ENCODE data around the gene POP5.
"Not testable (repeated sequence)": the region's sequence is repeated elsewhere in the genome, so short reads cannot be mapped to it uniquely, and the experiment has no call there.

POP5 gene, protein sequence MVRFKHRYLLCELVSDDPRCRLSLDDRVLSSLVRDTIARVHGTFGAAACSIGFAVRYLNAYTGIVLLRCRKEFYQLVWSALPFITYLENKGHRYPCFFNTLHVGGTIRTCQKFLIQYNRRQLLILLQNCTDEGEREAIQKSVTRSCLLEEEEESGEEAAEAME

DNA sequence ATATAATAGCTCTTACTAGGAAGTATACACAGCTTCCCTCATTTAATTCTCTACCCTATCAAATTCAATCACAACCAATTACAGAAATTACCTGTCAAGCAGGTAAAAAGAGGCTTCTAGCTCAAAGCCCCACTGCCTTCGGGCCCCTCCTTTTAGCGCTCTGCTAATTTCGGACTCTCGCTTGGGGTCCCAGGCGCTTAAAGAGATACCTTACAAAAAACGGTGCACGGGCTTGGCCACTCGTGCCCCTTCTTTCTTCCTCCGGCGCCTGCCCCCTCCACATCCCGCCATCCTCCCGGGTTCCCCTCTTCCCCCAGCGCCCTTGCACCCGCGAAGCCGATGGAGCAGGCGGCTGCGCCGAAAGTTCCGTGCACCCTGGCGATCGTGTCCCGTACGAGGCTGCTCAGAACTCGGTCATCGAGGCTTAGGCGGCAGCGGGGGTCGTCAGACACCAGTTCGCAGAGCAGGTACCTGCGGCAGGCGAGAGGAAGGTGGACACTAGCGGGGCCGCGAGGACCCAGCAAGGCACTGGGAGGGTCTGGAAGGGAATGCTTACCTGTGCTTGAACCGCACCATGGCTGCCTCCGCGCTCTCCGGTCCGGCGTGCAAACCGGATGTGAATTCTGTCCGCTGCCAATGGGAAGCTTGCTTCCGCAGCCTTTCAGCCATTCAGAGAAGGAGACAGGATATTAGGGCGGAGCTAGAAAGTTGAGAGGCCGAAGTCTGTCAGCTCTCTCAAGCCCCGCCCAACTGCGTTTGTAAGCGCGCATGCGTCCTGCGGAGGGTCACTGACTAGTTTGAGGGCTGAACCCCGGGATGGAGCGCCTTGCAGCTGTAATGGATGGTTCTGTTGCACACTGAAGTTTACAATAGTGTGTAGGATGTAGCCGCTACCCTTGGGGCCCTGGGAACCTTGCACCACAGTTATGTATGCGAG, at the start of gene POP5:
Gene POP5, minus strand, starts transcription at position 616 of the 937 bp plus-strand sequence. Its CDS starts 40 bp downstream, at position 576.
- peak; percentile 96 for DNase-seq

DNA sequence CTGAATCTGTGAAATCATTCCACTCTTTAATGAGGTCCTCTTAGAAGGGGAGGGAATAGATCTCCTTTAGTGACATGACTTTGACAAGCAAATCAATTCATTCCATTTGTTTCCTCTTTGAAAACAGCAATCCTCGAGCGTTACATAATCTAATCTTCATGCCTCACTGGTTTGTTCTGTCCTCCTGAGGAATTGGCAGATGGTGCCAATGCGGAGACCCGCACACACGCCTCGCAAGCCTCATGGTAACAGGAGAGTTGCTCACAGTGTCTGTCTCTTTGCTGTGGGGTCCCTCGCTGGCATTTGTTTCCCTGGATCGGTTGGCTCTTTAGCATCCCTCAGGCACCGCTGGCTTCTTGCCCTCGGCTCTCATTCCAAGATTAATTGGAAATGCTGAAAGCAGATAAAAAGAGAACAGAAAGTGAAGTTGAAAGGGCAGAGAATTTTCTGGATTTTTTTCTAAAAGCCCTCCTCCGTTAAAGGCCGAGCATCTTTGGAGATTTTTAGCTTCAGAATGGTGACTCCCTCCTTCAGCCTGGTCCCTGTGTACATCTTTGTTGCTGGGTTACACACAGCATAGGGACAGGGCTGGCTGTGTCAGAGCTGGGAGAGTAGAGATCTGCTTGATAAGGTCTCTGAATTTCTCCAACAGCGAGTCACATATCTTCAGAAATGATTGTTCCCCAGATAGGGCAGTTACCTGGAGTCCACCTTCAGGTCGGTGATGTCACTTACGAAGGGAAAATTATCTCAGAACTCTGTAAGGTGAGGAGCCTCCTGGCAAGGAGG, 49.1 kb upstream of the POP5 start:
- no peak for DNase-seq

DNA sequence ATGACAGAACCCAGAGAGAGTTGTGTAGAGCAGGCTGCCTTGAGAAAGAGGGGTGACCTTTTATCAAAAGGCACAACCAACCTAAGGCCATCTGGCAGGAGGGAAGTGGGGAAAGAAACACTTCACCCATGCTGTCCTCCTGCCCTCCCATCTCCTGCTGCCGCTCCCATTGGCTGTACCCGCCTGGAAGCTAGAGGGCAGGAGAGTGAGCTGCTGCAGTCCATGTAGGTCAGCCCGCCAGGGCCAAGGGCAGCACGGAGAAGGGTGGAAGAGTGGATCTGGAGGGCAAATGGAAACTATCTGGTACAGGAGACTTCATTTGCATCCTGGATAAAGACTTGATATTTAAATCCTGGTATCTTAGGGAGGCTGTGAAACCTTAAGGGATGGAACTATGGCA, 47.7 kb upstream of the POP5 start:
- DNase-seq = no peak

DNA sequence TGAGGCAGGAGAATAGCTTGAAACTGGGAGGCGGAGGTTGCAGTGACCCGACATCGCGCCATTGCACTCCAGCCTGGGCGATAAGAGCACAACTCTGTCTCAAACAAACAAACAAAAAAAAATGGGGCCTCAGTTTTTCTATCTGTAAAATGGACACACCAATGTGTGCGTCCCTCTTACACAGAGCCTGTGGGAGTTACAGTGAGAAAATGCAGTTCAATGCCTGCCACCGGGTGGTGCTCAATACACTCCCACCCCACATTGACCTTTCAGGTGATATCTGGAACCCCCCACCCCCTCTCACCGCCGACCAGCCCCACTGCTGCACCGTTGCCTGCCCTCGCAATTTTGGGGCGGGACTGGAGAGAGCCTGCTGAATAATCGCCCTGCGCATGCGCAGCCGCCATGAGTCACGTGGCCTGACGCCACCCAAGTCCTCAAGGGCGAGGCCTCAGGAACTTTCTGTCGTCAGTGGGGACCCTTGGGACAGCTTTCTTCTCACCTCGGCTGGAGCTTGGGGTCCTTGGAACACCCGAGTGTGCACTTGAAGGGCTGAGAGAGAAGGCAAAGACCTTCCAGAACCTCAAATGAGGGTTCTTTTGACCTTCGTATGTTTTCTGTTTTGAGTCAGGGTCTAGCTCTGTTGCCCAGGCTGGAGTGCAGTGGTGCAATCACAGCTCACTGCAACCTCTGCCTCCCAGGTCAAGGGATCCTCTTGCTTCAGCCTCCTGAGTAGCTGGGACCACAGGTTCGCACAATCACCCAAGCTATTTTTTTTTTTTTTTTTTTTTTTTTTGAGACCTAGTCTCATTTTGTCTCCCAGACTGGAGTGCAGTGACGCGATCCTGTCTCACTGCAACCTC, 44.6 kb upstream of the POP5 start:
- DNase-seq = peak; percentile 27

DNA sequence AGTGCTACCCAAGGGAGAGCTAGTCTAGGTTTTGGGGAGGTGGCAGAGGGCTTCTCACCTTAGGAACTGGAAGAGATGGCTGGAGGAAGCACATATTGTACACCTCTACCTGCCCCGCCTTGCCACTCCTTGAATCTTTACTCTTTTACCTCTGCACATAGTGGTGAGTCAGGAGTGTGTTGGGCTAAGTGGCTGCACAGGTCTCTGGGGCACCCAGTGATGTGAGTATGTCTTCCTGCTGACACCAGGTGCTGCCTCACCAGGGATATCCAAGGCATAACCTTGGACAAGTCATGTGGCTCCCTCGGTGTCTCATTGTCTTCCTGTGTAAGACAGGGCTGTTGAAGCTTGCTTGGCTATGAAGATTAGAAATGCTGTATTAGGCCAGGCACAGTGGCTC, 39.4 kb upstream of the POP5 start:
- DNase-seq = no peak

DNA sequence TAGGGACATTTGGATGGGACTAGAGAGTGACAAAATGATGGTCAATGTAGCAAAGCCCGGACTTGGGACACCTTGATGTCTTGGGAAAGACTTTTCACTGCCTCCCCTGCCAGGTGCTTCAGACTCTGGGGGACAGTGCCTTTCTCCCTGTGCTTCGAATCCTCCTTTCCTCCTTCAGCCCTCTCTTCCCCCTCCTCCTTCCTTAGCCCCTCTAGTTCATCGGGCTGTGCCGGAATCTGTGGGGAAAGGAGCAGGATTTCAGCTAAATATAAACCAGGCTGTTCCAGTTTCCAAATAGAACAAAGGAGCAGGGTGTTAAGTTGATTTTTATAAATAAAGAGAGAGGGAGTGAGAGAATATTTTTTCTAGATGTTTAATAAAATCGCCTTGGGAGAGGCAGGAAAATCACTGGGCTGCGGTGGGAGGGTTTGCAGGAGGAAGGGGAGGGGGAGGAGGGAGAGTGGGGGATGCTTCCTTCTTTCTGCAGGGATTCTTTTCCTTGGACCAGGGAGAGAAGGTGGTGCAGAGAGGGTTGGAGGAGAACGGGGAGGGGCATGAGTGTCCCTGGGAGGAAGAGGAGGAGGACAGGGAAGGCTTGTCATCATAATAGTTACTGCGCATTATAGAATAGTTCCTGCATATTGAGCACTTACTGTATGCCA, 37.9 kb upstream of the POP5 start:
- DNase-seq = no peak

DNA sequence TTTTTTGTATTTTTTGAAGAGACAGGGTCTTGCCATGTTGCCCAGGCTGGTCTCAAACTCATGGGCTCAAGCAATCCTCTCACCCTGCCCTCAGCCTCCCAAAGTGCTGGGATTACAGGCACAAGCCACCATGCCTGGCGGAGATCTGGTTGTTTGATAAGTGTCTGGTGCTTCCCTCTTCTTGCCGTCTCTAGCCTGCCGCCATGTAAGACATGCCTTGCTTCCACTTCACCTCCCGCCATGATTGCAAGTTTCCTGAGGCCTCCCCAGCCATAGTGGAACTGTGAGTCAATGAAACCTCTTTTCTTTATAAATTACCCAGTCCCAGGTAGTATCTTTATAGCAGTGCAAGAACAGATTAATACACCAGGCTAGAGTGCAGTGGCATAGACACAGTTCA, 36.6 kb upstream of the POP5 start:
- DNase-seq = not testable (repeated sequence)

DNA sequence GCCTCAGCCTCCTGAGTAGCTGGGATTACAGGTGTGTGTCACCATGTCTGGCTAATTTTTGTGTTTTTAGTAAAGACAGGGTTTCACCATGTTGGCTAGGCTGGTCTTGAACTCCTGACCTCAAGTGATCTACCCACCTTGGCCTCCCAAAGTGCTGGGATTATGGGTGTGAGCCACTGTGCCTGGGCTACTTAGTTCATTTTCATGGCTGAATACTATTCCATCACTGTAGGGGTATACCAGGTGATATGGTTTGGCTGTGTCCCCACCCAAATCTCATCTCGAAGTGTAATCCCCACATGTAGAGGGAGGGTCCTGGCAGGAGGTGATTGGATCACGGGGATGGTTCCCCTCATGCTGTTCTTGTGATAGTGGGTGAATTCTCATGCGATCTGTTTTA, 36.0 kb upstream of the POP5 start:
- DNase-seq = not testable (repeated sequence)

DNA sequence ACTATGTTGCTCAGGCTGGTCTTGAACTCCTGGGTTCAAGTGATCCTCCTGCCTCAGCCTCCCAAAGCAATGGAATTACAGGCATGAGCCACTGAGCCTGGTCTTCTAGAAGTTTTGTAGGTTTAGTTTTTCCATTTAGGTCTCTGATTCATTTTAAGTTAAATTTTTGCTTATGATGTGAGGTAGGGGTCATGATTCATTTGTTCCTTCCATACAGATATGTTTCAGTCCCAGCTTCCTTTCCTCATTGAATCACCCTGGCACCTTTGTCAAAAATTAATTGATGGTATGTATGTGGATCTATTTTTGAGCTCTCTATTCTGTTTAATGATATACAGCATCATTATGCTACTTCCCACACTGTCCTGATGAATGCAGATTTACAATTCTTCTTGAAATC, 33.6 kb upstream of the POP5 start:
- DNase-seq = no peak

DNA sequence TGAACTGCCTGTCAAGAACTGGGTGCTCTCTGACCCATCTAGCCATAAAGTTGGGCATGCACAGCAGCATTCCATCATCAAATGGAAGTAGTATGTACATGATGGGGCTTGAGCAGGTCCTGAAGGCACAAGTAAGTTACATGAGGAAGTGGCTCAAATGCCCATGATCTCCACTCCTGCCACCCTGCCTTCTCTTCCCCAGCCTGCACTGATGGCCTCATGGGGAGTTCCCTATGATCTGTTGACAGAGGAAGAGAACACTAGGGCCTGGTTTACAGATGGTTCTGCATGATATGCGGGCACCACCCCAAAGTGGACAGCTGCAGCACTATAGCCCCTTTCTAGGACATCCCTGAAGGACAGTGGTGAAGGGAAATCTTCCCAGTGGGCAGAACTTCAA, 30.3 kb upstream of the POP5 start:
- DNase-seq = not testable (repeated sequence)

DNA sequence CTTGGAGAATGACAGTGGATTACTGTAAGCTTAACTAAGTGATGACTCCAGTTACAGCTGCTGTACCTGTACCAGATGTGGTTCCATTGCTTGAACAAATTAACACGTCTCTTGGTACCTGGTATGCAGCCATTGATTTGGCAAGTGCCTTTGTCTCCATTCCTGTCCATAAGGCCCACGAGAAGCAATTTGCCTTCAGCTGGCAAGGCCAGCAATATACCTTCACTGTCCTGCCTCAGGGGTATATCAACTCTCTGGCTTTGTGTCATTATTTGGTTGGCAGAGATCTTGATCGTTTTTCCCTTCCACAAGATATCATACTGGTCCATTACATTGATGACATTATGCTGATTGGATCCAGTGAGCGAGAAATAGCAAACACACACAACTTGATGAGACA, 29.4 kb upstream of the POP5 start:
- DNase-seq = no peak

DNA sequence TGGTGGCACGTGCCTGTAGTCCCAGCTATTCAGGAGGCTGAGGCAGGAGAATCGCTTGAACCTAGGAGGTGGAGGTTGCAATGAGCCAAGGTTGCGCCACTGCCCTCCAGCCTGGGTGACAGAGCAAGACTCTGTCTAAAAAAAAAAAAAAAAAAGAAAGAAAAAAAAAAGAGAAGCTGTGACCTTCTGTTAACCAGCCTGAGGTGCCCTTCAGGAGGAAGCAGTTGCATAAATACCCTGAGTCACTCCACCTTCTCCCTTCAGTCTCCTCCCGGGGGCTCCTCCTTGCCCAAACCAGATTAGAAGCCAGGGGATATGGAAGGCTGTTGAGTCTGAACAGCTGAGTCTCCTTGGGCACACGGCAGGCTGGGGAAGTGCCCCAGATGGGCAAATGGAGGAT, 21.2 kb upstream of the POP5 start:
- not testable (repeated sequence) for DNase-seq

DNA sequence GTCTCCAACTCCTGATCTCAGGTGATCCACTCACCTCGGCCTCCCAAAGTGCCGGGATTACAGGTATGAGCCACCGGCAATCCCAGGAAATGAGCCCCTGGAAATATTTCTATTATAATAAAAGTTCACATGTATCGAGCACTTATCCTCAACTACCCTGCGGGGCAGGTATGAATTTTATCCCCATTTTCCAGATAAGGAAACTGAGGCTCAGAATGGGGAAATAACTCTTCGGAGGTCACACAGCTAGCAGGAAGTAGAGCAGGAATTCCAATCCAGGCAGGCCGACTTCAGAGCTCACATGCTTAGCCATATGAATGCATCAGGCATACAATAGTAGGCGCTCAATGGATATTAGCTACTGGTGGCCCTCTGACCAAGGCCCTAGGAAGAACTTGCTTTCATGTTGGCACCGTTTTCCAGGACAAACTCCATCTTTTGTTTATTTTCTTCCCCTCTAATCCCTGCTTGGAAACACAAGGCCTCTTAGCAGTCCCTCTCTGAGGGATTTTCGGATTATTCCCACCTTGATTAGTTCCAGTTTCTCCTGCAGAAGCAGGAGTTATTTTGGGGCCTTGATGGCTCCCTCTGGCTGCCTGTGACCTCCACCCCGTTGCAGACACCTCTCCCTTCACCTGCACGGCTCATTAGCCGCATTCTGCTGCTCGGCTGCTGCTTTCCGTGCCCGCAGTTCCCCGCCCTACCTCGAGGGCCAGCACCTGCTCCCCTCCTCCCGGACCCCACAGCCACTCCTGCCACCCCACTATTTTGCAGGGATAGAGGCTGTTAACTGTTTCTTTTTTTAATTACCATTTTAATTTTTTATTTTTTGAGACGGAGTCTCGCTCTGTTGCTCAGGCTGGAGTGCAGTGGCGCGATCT, 18.7 kb upstream of the POP5 start:
- no peak for DNase-seq

DNA sequence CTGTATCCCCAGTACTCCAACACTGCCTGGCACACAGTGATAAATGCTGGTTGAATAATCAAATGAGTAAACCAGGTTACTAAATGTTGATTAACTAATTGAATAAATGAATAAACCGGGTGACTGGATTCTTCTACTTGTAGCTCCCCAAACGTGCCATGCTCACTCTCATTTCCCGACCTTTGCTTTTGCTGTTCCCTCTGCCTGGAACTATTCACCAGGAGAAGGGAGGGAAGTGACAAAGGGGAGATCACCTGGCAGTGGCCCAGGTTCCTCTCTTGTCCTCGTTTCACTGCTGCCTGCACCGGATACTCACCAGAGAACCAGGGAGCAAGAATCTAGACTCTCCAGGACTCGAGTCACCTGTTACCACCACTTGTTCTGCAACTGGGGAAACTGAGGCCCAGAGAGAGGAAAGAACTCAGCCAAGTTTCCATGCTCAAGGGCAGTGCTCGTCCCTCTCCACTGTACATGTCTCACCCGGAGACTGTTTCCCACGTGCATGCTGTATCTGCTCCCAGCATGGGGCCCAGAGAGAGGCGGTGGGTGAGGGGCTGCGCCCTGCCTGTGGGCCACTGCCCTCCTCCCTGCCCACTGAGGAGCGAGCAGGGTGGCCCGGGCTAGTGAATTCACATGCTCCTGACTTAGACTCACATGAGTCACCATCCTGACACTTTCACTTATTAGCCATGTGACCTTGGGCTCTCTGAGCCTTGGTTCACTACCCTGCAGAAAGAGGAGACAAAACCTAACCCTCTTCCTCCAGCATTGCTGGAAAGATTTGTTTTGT, 17.7 kb upstream of the POP5 start:
- no peak for DNase-seq

DNA sequence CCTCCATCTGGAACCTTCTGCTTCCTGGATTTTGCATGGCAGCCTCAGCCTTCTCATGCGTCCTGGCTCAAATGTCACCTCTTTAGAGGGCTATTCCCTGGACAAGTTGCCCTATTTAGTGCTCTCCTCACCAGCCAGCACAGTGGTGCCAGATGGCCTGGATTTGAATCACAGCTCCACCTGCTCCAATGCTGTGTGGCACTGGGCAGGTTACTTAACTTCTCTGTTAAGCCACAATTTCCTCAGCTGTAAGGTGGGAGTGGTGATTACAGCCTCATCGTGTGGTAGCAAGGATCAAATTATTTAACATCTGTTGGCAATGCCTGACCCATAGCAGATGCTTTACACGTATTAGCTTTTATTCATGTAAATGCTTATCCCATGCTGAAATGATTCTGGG, 16.7 kb upstream of the POP5 start:
- no peak for DNase-seq

DNA sequence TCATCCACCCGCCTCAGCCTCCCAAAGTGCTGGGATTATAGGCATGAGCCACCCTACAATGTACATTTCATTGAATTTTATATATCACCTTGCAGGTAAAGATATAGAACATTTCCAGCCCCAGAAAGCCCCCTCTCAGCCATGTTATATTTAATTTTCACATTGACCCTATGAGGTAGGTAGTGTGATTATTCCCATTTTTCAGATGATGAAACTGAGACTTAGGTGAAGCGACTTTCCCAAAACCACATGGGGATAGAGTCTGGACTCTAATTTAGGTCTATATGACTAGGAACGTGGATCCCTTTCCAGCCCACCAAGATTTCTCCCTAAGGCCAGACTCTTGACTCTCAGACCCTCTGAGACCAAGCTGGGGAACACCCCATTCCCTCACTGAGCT, 15.7 kb upstream of the POP5 start:
- no peak for DNase-seq

DNA sequence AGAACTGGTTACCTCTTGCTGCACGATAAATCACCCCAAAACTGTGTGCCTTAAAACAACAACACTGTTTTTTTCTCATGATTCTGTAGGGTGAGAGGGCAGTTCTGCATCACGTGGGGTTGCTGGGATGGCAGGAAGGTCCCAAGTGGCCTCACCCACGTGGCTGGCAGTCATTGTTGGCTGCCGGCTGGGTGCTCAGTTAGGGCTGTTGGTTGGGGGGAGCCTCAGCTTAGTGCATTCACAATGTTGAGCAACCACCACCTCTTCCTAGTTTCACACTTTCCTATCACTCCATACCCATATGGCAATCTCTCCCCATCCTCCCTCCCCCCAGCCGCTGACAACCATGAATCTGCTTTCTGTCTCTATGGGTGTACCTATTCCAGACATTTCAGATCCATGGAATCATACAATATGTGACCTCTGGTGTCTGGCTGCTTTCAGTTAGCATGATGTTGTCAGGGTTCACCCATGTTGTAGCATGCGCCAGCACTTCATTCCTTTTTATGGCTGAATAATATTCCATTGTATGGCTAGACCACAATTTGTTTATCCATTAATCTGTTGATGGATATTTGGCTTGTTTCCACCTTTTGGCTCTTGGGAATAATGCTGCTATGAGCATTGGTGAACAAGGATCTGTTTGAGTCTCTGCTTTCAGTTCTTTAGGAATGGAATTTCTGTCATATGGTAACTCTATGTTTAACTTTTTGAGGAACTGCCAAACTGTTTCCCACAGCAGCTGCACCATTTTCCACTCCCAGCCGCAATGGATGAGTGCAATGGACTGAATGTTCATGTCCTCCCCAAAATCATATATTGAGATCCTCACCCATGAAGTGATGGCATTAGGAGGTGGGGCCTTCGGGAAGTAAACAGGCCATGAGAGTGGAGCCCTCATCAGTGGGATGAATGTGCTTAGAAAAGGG, 11.2 kb upstream of the POP5 start:
- DNase-seq = no peak

DNA sequence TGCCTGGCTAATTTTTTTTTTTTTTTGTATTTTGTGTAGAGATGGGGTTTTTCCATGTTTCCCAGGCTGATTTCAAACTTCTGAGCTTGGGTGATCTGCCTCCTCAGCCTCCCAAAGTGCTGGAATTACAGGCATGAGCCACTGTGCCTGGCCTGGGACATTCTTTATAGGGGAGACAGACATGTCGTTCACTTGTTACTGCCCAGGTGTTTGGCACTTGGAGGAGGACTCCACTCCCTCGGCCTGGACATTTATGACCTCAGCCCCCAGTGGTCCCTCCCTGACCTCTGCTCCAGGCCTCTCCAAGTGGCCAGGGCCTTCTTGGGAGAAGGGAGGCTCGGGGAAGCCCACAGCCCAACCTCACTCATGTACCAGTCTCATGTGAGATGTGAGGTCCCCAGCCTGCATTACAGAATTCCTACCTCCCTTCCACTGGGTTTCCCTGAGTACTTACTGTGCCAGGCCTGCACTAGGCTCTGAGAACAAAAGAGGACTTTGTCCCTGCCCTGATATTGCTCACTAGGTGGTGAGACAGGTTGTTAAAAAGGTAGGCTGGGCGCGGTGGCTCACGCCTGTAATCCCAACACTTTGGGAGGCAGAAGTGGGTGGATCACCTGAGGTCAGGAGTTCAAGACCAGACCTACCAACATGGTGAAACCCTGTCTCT, 9.7 kb upstream of the POP5 start:
- no peak for DNase-seq
